GM12878 (cell line): Measurements from ENCODE around the gene NTSR1. TPM values are rescaled to one million over a fixed set of nuclear protein-coding genes. Genes with fewer than 3 reads are reported as not detected.

Source experiments
- CBX5 ChIP-seq: sonication (generic); IDR thresholded peaks from 2 replicates; pipeline ENCODE4 v1.6.1; 2016; ENCODE audit warnings: low read depth, moderate library complexity, mild to moderate bottlenecking, inconsistent platforms
- CREB1 ChIP-seq: IDR thresholded peaks from 2 replicates; pipeline ENCODE4 v1.6.1; 2012; ENCODE audit warnings: low read depth, mild to moderate bottlenecking, inconsistent platforms
- FOXK2 ChIP-seq: fragments of 450-650 bp; IDR thresholded peaks from 2 replicates; pipeline ENCODE4 v1.6.1; 2017; ENCODE audit warnings: mild to moderate bottlenecking, moderate library complexity
- JUNB ChIP-seq: IDR thresholded peaks from 2 replicates; pipeline ENCODE4 v1.6.1; 2016; ENCODE audit warnings: antibody characterized with exemption, mild to moderate bottlenecking
- RB1 ChIP-seq: fragments of 450-650 bp; formaldehyde crosslinking; IDR thresholded peaks from 2 replicates; pipeline ENCODE4 v1.6.1; 2017; ENCODE audit warnings: mild to moderate bottlenecking, borderline replicate concordance
- SPI1 ChIP-seq: IDR thresholded peaks from 2 replicates; pipeline ENCODE4 v1.6.1; 2011; ENCODE audit warnings: low read depth, mild to moderate bottlenecking, low read length, moderate library complexity, borderline replicate concordance; ENCODE audit not compliant: insufficient read depth
- STAT1 ChIP-seq: fragments of 450-650 bp; conservative IDR thresholded peaks from 2 replicates; pipeline ENCODE4 v1.6.1; 2014; ENCODE audit warnings: antibody characterized with exemption, mild to moderate bottlenecking
- polyA plus RNA-seq, 11 experiments: library from polyadenylated mRNA; depleted of rRNA in 4 of 11; unstranded in 6 of 11; stranded (reverse) in 5 of 11; fragments of >200 nt; fragmentation: Nextera tagmentation in 4 of 11; fragmentation: Illumina TruSeq in 1 of 11; extraction: Ambion mirVana in 4 of 11; extraction: Trizol in 1 of 11; gene quantifications; 1 replicate in 1 of 11; 2 replicates in 10 of 11; pipeline versions ENCODE4 v1.2.1 to v1.2.3, GENCODE V29; 2011 to 2016; ENCODE audit warnings: inconsistent platforms in 2 of 11, missing spikeins in 2 of 11, low read depth in 1 of 11
- total RNA-seq, 4 experiments: library from RNA; depleted of rRNA in 3 of 4; stranded (reverse); fragments of >200 nt in 3 of 4; fragmentation: Illumina TruSeq in 1 of 4; extraction: Trizol in 1 of 4; gene quantifications; 2 replicates each; pipeline versions ENCODE4 v1.2.1 to v1.2.3, GENCODE V29; 2013 to 2021
- TF ChIP-seq, protein P1 (sequence below): fragments of 450-650 bp; IDR thresholded peaks from 2 replicates; pipeline ENCODE4 v1.6.1; 2016; ENCODE audit warnings: mild to moderate bottlenecking, moderate library complexity, borderline replicate concordance
- TF ChIP-seq, protein P2 (sequence below): fragments of 450-650 bp; IDR thresholded peaks from 2 replicates; pipeline ENCODE4 v1.6.1; 2014; ENCODE audit warnings: mild to moderate bottlenecking

Gene NTSR1
- total and polyA plus RNA-seq, 10 of the 15 experiments (the other 5 are each of a cell fraction or from before 2014, with no cell fraction given), result not detected

DNA sequence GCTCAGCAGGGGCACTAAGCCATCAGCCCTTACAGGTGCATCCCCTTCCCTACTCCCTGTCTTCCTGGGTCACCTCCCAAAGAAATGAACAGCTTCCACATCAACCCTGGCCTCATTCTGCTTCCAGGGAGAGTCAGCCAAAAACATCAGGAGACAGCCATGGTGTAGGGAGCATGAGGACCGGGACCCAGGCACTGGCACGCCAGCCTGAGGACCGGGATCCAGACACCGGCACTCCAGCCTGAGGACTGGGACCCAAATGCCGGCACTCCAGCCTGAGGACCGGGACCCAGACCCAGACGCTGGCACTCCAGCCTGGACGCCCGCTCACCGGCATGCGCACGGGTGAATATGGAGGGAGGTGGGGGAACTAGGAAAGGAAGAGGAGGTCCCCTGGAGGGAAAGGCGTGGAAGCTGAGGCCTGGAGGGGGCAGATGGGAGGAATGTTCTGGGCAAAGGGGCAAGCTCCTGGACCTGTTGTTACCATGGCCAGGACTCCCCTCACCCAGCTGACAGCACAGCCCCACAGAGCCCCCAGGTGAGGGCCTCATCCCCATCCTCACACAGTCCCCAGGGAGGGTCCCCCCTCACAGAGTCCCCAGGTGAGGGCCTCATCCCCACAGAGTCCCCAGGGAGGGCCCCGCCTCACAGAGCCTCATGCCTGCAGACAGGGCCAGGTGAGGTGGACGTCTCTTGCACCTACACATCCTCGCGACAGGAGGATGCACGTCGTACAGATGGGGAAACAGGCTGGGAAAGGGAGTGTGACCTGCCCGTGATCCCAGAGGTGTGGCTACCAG lies 61.7 kb downstream of the NTSR1 start (continued):
- TF ChIP-seq CBX5 (no peak), FOXK2 (no peak), SPI1 (no peak), JUNB (no peak), STAT1 (no peak), CREB1 (no peak), RB1 (no peak)
- TF ChIP-seq, protein P1, sequence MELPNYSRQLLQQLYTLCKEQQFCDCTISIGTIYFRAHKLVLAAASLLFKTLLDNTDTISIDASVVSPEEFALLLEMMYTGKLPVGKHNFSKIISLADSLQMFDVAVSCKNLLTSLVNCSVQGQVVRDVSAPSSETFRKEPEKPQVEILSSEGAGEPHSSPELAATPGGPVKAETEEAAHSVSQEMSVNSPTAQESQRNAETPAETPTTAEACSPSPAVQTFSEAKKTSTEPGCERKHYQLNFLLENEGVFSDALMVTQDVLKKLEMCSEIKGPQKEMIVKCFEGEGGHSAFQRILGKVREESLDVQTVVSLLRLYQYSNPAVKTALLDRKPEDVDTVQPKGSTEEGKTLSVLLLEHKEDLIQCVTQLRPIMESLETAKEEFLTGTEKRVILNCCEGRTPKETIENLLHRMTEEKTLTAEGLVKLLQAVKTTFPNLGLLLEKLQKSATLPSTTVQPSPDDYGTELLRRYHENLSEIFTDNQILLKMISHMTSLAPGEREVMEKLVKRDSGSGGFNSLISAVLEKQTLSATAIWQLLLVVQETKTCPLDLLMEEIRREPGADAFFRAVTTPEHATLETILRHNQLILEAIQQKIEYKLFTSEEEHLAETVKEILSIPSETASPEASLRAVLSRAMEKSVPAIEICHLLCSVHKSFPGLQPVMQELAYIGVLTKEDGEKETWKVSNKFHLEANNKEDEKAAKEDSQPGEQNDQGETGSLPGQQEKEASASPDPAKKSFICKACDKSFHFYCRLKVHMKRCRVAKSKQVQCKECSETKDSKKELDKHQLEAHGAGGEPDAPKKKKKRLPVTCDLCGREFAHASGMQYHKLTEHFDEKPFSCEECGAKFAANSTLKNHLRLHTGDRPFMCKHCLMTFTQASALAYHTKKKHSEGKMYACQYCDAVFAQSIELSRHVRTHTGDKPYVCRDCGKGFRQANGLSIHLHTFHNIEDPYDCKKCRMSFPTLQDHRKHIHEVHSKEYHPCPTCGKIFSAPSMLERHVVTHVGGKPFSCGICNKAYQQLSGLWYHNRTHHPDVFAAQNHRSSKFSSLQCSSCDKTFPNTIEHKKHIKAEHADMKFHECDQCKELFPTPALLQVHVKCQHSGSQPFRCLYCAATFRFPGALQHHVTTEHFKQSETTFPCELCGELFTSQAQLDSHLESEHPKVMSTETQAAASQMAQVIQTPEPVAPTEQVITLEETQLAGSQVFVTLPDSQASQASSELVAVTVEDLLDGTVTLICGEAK, result no peak
- TF ChIP-seq, protein P2, sequence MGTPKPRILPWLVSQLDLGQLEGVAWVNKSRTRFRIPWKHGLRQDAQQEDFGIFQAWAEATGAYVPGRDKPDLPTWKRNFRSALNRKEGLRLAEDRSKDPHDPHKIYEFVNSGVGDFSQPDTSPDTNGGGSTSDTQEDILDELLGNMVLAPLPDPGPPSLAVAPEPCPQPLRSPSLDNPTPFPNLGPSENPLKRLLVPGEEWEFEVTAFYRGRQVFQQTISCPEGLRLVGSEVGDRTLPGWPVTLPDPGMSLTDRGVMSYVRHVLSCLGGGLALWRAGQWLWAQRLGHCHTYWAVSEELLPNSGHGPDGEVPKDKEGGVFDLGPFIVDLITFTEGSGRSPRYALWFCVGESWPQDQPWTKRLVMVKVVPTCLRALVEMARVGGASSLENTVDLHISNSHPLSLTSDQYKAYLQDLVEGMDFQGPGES, result no peak
